ENCODE data around the gene ATAD3B.
"Not testable (repeated sequence)": the region's sequence is repeated elsewhere in the genome, so short reads cannot be mapped to it uniquely, and the experiment has no call there.

DNA sequence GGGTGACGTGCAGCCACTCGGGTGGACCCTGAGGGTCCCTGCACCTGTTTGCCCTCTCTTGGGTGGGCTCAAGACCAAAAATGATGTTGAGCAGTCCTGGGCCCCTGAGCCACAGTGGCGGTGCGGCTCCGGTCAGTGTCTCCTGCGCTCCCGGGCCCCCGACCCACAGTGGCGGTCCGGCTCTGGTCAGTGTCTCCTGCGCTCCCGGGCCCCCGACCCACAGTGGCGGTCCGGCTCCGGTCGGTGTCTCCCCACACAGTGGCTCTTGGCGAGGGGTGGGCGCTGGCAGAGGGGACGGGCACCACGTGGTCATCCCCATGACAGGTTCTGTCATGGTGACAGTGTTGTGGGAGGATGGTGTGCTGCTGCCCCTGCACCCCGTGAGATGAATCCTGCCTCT, 22.7 kb downstream of the ATAD3B start:
- not testable (repeated sequence) for TF ChIP-seq CTCF (IDR thresholded peaks at IDR 0.05; ENCODE audit: low read length); EZH2 (IDR thresholded peaks at IDR 0.05; ENCODE audit: borderline replicate concordance, low read length)

Measured in OCI-LY1 (cell line).